Measurements from ENCODE around the gene TSTD1.
A peak's percentile ranks its signal among the peaks of the same experiment; 100 is the strongest.

GRCh38 chr1:161020509-161021164 is 18.1 kb downstream of the TSTD1 start, which contains the start of gene F11R:
- TF ChIP-seq, protein P1, sequence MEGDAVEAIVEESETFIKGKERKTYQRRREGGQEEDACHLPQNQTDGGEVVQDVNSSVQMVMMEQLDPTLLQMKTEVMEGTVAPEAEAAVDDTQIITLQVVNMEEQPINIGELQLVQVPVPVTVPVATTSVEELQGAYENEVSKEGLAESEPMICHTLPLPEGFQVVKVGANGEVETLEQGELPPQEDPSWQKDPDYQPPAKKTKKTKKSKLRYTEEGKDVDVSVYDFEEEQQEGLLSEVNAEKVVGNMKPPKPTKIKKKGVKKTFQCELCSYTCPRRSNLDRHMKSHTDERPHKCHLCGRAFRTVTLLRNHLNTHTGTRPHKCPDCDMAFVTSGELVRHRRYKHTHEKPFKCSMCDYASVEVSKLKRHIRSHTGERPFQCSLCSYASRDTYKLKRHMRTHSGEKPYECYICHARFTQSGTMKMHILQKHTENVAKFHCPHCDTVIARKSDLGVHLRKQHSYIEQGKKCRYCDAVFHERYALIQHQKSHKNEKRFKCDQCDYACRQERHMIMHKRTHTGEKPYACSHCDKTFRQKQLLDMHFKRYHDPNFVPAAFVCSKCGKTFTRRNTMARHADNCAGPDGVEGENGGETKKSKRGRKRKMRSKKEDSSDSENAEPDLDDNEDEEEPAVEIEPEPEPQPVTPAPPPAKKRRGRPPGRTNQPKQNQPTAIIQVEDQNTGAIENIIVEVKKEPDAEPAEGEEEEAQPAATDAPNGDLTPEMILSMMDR (IDR thresholded peaks at IDR 0.05) = peak in 2 of 5 experiments; percentile 23 to 38
- TF ChIP-seq POLR2A (IDR thresholded peaks at IDR 0.05) = no peak
